Activated CD4-positive, alpha-beta T cell treated with anti-CD3 and anti-CD28 coated beads for 36 hours (primary cell): ENCODE data around the gene TPPP3. TPM values are rescaled to one million over a fixed set of nuclear protein-coding genes. Genes with fewer than 3 reads are reported as not detected.

Experiments
- ATAC-seq: fragments of 200-7000 bp; cut with Tn5 transposase; one replicate; pipeline ENCODE4 v1.10.0; 2021; ENCODE audit warnings: mild to moderate bottlenecking, moderate library complexity
- CTCF ChIA-PET: fragments of 350-600 bp; sonication (Branson Sonifier 250); formaldehyde crosslinking; loops from one replicate; lab custom pipeline; 2021; ENCODE audit warnings: antibody characterized with exemption; lab: Charles Lee
- POLR2A ChIA-PET: fragments of 350-600 bp; sonication (Branson Sonifier 250); formaldehyde crosslinking; loops from one replicate; lab custom pipeline; 2021; ENCODE audit warnings: antibody characterized with exemption, inconsistent platforms; lab: Charles Lee
- DNase-seq: peaks from one replicate; pipeline ENCODE4 v3.0.0-alpha.2; 2020
- H3K27ac Mint-ChIP-seq: one replicate; pipeline ENCODE4 v1.8.0; 2021; ENCODE audit warnings: mixed read lengths
- H3K27me3 Mint-ChIP-seq: one replicate; pipeline ENCODE4 v1.8.0; 2021; ENCODE audit warnings: mixed read lengths
- H3K36me3 Mint-ChIP-seq: one replicate; pipeline ENCODE4 v1.8.0; 2021; ENCODE audit warnings: low read depth, mixed read lengths
- H3K4me1 Mint-ChIP-seq: one replicate; pipeline ENCODE4 v1.8.0; 2021; ENCODE audit warnings: mixed read lengths
- H3K4me3 Mint-ChIP-seq: one replicate; pipeline ENCODE4 v1.8.0; 2021; ENCODE audit warnings: mild to moderate bottlenecking, moderate library complexity, mixed read lengths
- H3K9me3 Mint-ChIP-seq: one replicate; pipeline ENCODE4 v1.8.0; 2021; ENCODE audit warnings: low read depth, mixed read lengths
- intact Hi-C, 2 experiments: fragments of 100-400 bp; cut with DNase I in 1 of 2; cut with micrococcal nuclease in 1 of 2; formaldehyde crosslinking; loops; one replicate each; pipeline versions ENCODE4 v1.14.2 to v1.15.1; 2022 to 2024; cut with DNase I, micrococcal nuclease
- total RNA-seq, 2 experiments: library from RNA; stranded (reverse); gene quantifications; one replicate each; pipeline ENCODE4 v1.2.3, GENCODE V29; 2021

TPPP3 gene
- total RNA-seq, 2 experiments from 2014 or later = not detected

- no peaks in the 10 kb centered on the region for H3K36me3 Mint-ChIP-seq
- ChIA-PET CTCF (interaction anchor here (1.0 to 2.0 kb wide), 5 partner anchors 7 to 40 kb away, joined by 3 to 8 read pairs (median 5); no protein-coding TSS in a partner anchor), POLR2A (no interaction called here)
- DNase-seq (no peak), ATAC-seq (no peak)
- intact Hi-C loops = no loop called here
- H3K27ac Mint-ChIP-seq = no peak overlapping the region
- peaks cover 33% of the 10 kb centered on the region for H3K27me3 Mint-ChIP-seq
- peaks cover 3% of the 10 kb centered on the region for H3K4me1 Mint-ChIP-seq
- H3K9me3 Mint-ChIP-seq = no peaks in the 10 kb centered on the region
- H3K4me3 Mint-ChIP-seq = no peak overlapping the region
Observed at GRCh38 chr16:67425580-67425979, 32.3 kb upstream of the TPPP3 start.

GRCh38 chr16:67425061-67425460 lies 31.8 kb upstream of the TPPP3 start:
- DNase-seq (no peak), ATAC-seq (no peak)
- ChIA-PET POLR2A (no interaction called here), CTCF (interaction anchor here (1.0 to 2.0 kb wide), 2 partner anchors 23 to 41 kb away, joined by 3 to 4 read pairs; no protein-coding TSS in a partner anchor)
- Mint-ChIP-seq H3K9me3 (no peaks in the 10 kb centered on the region), H3K36me3 (no peaks in the 10 kb centered on the region), H3K4me1 (no peaks in the 10 kb centered on the region), H3K27ac (no peak overlapping the region), H3K27me3 (peaks cover 30% of the 10 kb centered on the region), H3K4me3 (no peak overlapping the region)
- intact Hi-C loops = no loop called here

- H3K4me1 Mint-ChIP-seq = no peaks in the 10 kb centered on the region
- DNase-seq (no peak), ATAC-seq (no peak)
- no peaks in the 10 kb centered on the region for H3K9me3 Mint-ChIP-seq
- no peak overlapping the region for H3K4me3 Mint-ChIP-seq
- ChIA-PET CTCF (interaction anchor here (0.7 to 1.5 kb wide), 2 partner anchors 25 to 41 kb away, joined by 3 to 8 read pairs; no protein-coding TSS in a partner anchor), POLR2A (no interaction called here)
- H3K27me3 Mint-ChIP-seq = peaks cover 28% of the 10 kb centered on the region
- H3K36me3 Mint-ChIP-seq = no peaks in the 10 kb centered on the region
- no peak overlapping the region for H3K27ac Mint-ChIP-seq
- intact Hi-C loops = no loop called here
Observed at GRCh38 chr16:67424261-67424615, 30.9 kb upstream of the TPPP3 start.

- DNase-seq = no peak
- Mint-ChIP-seq H3K4me1 (no peaks in the 10 kb centered on the region), H3K9me3 (no peaks in the 10 kb centered on the region), H3K36me3 (no peaks in the 10 kb centered on the region), H3K4me3 (no peak overlapping the region), H3K27me3 (peaks cover 24% of the 10 kb centered on the region), H3K27ac (no peak overlapping the region)
- POLR2A ChIA-PET = no interaction called here
- CTCF ChIA-PET = interaction anchor here (0.7 to 1.5 kb wide), 4 partner anchors 24 to 157 kb away, joined by 3 to 8 read pairs (median 4); no protein-coding TSS in a partner anchor
- intact Hi-C loops = no loop called here
- no peak for ATAC-seq
Observed at GRCh38 chr16:67423611-67424260, 30.4 kb upstream of the TPPP3 start.

- H3K9me3 Mint-ChIP-seq = no peaks in the 10 kb centered on the region
- H3K27ac Mint-ChIP-seq = no peak overlapping the region
- H3K4me1 Mint-ChIP-seq = no peaks in the 10 kb centered on the region
- CTCF ChIA-PET = interaction anchor here (1.0 to 1.2 kb wide), 2 partner anchors 25 to 157 kb away, joined by 3 to 4 read pairs; no protein-coding TSS in a partner anchor
- POLR2A ChIA-PET = no interaction called here
- H3K36me3 Mint-ChIP-seq = no peaks in the 10 kb centered on the region
- intact Hi-C loops = no loop called here
- DNase-seq (no peak), ATAC-seq (no peak)
- peaks cover 21% of the 10 kb centered on the region for H3K27me3 Mint-ChIP-seq
- no peak overlapping the region for H3K4me3 Mint-ChIP-seq
Observed at GRCh38 chr16:67423015-67423414, 29.7 kb upstream of the TPPP3 start.

GRCh38 chr16:67421030-67421429 lies 27.7 kb upstream of the TPPP3 start:
- Mint-ChIP-seq H3K36me3 (no peaks in the 10 kb centered on the region), H3K9me3 (no peaks in the 10 kb centered on the region), H3K27ac (no peak overlapping the region), H3K4me1 (peaks cover 3% of the 10 kb centered on the region), H3K4me3 (no peak overlapping the region), H3K27me3 (peaks cover 19% of the 10 kb centered on the region)
- ChIA-PET POLR2A (no interaction called here), CTCF (interaction anchor here (0.7 to 1.6 kb wide), 4 partner anchors 9 to 71 kb away, joined by 3 to 4 read pairs (median 4); no protein-coding TSS in a partner anchor)
- intact Hi-C loops = no loop called here
- ATAC-seq (no peak), DNase-seq (no peak)

GRCh38 chr16:67419931-67420330 lies 26.6 kb upstream of the TPPP3 start:
- Mint-ChIP-seq H3K36me3 (no peaks in the 10 kb centered on the region), H3K27me3 (peaks cover 20% of the 10 kb centered on the region), H3K9me3 (no peaks in the 10 kb centered on the region), H3K4me1 (peaks cover 5% of the 10 kb centered on the region), H3K27ac (no peak overlapping the region), H3K4me3 (no peak overlapping the region)
- DNase-seq (no peak), ATAC-seq (no peak)
- POLR2A ChIA-PET = no interaction called here
- CTCF ChIA-PET = interaction anchor here (1.6 kb wide), 1 partner anchor 8 kb away, joined by 3 read pairs; no protein-coding TSS in a partner anchor
- intact Hi-C loops = loop anchor here in 1 of 2 experiments (10.0 kb wide), 1 partner anchor 445 kb away; no protein-coding TSS in a partner anchor

GRCh38 chr16:67419502-67419901 lies 26.2 kb upstream of the TPPP3 start:
- CTCF ChIA-PET = no interaction called here

GRCh38 chr16:67417333-67418061 lies 24.2 kb upstream of the TPPP3 start:
- Mint-ChIP-seq H3K4me3 (no peak overlapping the region), H3K4me1 (peaks cover 5% of the 10 kb centered on the region), H3K9me3 (no peaks in the 10 kb centered on the region), H3K27me3 (peaks cover 23% of the 10 kb centered on the region), H3K36me3 (no peaks in the 10 kb centered on the region), H3K27ac (no peak overlapping the region)
- ATAC-seq (no peak), DNase-seq (no peak)
- intact Hi-C loops = loop anchor here in 1 of 2 experiments (10.0 kb wide), 1 partner anchor 443 kb away; no protein-coding TSS in a partner anchor
- ChIA-PET POLR2A (no interaction called here), CTCF (interaction anchor here (0.8 to 1.8 kb wide), 10 partner anchors 9 to 174 kb away, joined by 3 to 8 read pairs (median 4); no protein-coding TSS in a partner anchor)

More at GRCh38 chr16:67419502-67419901, 26.2 kb upstream of the TPPP3 start:
- ATAC-seq (no peak), DNase-seq (no peak)
- no peak overlapping the region for H3K4me3 Mint-ChIP-seq
- H3K9me3 Mint-ChIP-seq = no peaks in the 10 kb centered on the region
- peaks cover 5% of the 10 kb centered on the region for H3K4me1 Mint-ChIP-seq
- peaks cover 20% of the 10 kb centered on the region for H3K27me3 Mint-ChIP-seq
- intact Hi-C loops = loop anchor here in 1 of 2 experiments (10.0 kb wide), 1 partner anchor 445 kb away; no protein-coding TSS in a partner anchor
- H3K36me3 Mint-ChIP-seq = no peaks in the 10 kb centered on the region
- H3K27ac Mint-ChIP-seq = no peak overlapping the region
- POLR2A ChIA-PET = no interaction called here

- DNase-seq (peak; percentile 71), ATAC-seq (peak; percentile 93)
- intact Hi-C loops = loop anchor here in 1 of 2 experiments (1.0 to 10.0 kb wide), 2 partner anchors 137 to 441 kb away; partner anchors contain the start of gene PLEKHG4
- peak within 1 kb of the TSS; percentile 64 for H3K4me3 Mint-ChIP-seq
- H3K27ac Mint-ChIP-seq = peak within 1 kb of the TSS; percentile 43
- H3K36me3 Mint-ChIP-seq = no peaks in the 10 kb centered on the region
- ChIA-PET POLR2A (interaction anchor here (0.7 kb wide), 1 partner anchor 160 kb away, joined by 3 read pairs; no protein-coding TSS in a partner anchor), CTCF (interaction anchor here (0.6 to 1.5 kb wide), 7 partner anchors 8 to 247 kb away, joined by 3 to 5 read pairs (median 4); no protein-coding TSS in a partner anchor)
- peaks cover 5% of the 10 kb centered on the region for H3K4me1 Mint-ChIP-seq
- H3K9me3 Mint-ChIP-seq = no peaks in the 10 kb centered on the region
- peaks cover 25% of the 10 kb centered on the region for H3K27me3 Mint-ChIP-seq
Observed at GRCh38 chr16:67415872-67416793, 22.8 kb upstream of the TPPP3 start, which contains the start of gene ZDHHC1. Gene ZDHHC1 (minus strand): TSS chr16:67416477. CDS start chr16:67407775, 8,702 bp downstream.
